GM21381 (cell line): ENCODE data around the gene SMTN.
"Not testable (repeated sequence)": the region's sequence is repeated elsewhere in the genome, so short reads cannot be mapped to it uniquely, and the experiment has no call there.

Source experiments
- ATAC-seq: cut with Tn5 transposase; IDR thresholded peaks from one replicate; pipeline ENCODE4 v1.9.1; 2021; ENCODE audit warnings: mild to moderate bottlenecking, moderate library complexity; ENCODE audit not compliant: unreplicated experiment

SMTN gene

GRCh38 chr22:31069691-31070314, 11.3 kb upstream of the SMTN start:
- ATAC-seq: not testable (repeated sequence)

GRCh38 chr22:31073125-31073524, 8.0 kb upstream of the SMTN start:
- not testable (repeated sequence) for ATAC-seq

GRCh38 chr22:31073545-31074145, 7.5 kb upstream of the SMTN start:
- ATAC-seq: not testable (repeated sequence)

GRCh38 chr22:31075961-31076360, 5.2 kb upstream of the SMTN start:
- no peak for ATAC-seq

- no peak for ATAC-seq
These were observed 3.4 kb upstream of the SMTN start for GRCh38 chr22:31077681-31078080.

- ATAC-seq: not testable (repeated sequence)
These were observed 2.7 kb upstream of the SMTN start for GRCh38 chr22:31078389-31078788.

GRCh38 chr22:31079095-31079642, 1.9 kb upstream of the SMTN start:
- no peak for ATAC-seq

- no peak for ATAC-seq
These were observed 812 bp upstream of the SMTN start for GRCh38 chr22:31080164-31080847.

GRCh38 chr22:31081963-31082605, 966 bp downstream of the SMTN start:
- no peak for ATAC-seq

- ATAC-seq: no peak
These were observed 1.7 kb downstream of the SMTN start for GRCh38 chr22:31082606-31083376.

GRCh38 chr22:31083377-31083768, 2.3 kb downstream of the SMTN start:
- ATAC-seq: no peak

- ATAC-seq: no peak
These were observed 3.0 kb downstream of the SMTN start for GRCh38 chr22:31083923-31084810.

GRCh38 chr22:31084811-31085492, 3.8 kb downstream of the SMTN start:
- peak; percentile 61 for ATAC-seq

- ATAC-seq: no peak
These were observed 4.3 kb downstream of the SMTN start for GRCh38 chr22:31085493-31085824.

- ATAC-seq: no peak
These were observed 4.8 kb downstream of the SMTN start for GRCh38 chr22:31085928-31086327.

GRCh38 chr22:31086703-31087330, 5.7 kb downstream of the SMTN start:
- ATAC-seq: no peak

- ATAC-seq: no peak
These were observed 6.7 kb downstream of the SMTN start for GRCh38 chr22:31087744-31088215.

GRCh38 chr22:31088233-31088986, 7.3 kb downstream of the SMTN start:
- no peak for ATAC-seq
